Raji (cell line): ENCODE measurements around the gene CRYBB1.

Experiments used
- POLR2A ChIP-seq: IDR thresholded peaks from 2 replicates; pipeline ENCODE4 v1.6.1; 2011; ENCODE audit warnings: low read depth, low read length, control low read depth; ENCODE audit not compliant: insufficient read depth

Gene CRYBB1

DNA sequence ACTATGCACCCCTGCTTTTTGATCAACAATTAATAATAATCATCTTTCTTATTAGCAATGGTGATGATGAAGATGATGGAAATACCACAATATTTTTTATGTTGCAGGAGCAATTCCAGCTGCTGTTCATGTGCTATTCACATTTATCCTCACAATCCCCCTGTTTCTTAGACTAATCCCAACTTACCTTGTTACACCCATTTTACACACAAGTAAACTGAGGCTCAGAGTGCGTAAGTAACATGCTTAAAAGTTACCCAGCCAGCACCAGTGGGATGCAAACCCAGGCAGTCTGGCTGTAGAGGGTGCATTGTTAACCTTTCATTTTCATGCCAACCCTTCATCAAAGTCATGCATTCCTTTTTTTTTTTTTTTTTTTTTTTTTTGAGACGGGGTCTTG is 2.4 kb upstream of the CRYBB1 start:
- no peak for TF ChIP-seq POLR2A

- TF ChIP-seq POLR2A = no peak
Measured at GRCh38 chr22:26619510-26619909, 1.7 kb upstream of the CRYBB1 start.

DNA sequence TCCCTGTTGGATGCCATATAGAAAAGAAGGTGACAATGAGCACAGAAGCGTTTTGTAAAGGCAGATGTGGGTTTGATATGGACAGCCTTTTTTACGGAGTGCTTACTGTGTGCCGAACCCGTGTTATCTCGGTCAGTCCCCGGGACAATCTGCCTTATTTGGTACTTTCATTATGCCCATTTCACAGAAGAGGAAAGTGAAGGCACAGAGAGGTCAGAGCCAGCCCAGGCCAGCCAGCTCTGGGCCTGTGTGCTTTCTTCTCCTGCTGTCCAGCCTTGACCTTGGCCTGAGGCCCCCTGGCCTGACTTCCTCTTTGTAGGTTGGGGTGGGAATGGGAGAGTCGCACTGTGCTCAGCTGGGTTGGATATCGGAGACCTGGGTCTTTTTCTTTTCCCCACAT is 628 bp upstream of the CRYBB1 start:
- TF ChIP-seq POLR2A = no peak

GRCh38 chr22:26616650-26617049 is 1.2 kb downstream of the CRYBB1 start:
- no peak for TF ChIP-seq POLR2A

GRCh38 chr22:26615830-26616435 is 1.9 kb downstream of the CRYBB1 start:
- no peak for TF ChIP-seq POLR2A

DNA sequence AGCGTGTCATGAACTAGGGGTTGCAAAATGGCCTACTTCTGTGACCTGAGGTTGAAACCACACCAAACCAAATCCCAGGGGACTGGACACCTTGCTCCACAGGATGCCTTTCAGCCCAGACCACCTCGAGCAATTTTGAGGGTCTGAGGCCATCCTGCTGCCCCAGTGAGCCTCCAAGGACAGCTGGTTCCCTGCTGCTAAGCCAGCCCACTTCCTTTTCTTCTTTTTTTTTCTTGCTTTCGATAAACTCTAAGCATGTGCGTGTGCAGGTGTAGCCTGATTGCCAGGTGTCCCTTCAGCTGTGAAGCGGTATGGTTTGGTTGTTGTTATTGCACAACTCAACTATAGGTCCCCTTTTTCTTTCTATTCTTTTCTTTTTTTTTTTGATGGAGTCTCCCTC is 2.7 kb downstream of the CRYBB1 start:
- no peak for TF ChIP-seq POLR2A

GRCh38 chr22:26614322-26614721 is 3.5 kb downstream of the CRYBB1 start:
- no peak for TF ChIP-seq POLR2A

DNA sequence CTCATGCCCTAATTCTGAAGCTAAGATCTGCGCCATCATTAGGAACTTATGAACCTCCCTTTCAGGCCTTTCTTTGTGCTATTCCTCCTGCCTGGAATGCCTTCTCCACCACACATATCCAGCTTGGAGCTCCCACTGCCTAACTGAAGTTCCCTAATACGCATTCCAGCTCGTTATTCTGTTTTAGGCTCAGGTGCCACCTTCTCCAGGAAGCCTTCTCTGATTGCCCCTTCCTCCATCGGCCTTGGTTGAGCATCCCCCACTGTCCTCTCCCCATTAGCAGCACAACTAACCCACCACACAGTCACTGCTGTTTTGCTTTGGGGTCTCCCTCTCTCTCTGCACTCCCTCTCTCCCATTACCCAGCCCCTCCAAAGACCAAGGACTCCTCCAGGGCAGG is 5.2 kb downstream of the CRYBB1 start:
- no peak for TF ChIP-seq POLR2A

DNA sequence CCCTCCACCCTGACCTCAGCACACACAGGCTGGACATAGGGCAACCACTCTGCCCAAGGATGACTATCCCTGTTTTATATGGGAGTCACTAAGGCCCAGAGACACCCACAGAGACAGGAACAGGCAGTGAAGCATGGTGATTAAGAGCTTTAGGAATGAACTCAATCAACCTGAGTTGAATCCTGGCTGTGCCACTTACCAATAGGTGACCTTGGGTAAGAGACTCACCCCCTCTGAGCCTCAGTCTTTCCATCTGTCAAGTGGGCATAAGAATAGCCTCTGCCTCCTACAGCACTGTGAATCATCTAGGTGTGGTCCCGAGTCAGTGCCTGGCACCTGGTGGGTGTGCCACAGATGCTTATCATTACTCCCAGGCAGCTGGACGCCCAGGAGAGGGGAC is 6.8 kb downstream of the CRYBB1 start:
- no peak for TF ChIP-seq POLR2A

GRCh38 chr22:26610072-26610958 is 7.5 kb downstream of the CRYBB1 start:
- TF ChIP-seq POLR2A = no peak

DNA sequence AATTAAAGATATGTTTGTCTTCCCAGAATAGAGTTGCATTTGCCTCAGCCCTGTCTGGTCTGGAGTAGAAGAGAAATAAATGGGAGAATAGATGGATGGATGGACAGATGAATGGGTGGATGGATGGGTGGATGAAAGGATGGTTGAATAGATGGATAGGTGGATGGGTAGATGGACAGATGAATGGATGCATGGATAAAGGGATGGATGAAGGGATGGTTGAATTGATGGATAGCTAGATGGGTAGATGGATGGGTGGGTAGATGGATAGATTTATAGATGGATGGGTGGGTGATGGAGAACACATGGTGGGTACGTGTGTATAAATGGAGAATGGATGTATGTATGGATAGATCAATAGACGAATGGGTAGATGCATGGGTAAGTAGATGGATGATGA is 8.5 kb downstream of the CRYBB1 start:
- TF ChIP-seq POLR2A = no peak

DNA sequence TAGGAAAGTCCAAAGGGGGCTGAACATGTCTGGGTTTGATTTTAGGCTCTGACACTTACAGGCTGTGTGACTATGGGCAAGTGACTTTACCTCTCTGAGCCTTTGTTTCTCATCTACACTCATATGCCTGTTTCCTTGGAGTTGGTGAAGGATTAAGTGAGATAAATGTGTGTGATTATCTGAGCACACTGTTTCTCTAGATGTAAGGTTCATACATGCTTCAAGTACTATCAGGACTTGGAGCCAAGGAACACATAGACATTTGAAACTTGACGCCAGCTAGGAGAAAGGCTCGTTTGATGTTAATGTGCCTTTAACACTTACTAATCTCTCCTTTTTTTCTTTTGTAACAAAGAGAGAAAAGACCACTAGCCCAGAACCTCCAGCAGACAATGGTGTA is 9.7 kb downstream of the CRYBB1 start:
- no peak for TF ChIP-seq POLR2A

GRCh38 chr22:26606611-26607010 is 11.2 kb downstream of the CRYBB1 start:
- TF ChIP-seq POLR2A = no peak

- TF ChIP-seq POLR2A = no peak
Measured at GRCh38 chr22:26604368-26604767, 13.5 kb downstream of the CRYBB1 start.

DNA sequence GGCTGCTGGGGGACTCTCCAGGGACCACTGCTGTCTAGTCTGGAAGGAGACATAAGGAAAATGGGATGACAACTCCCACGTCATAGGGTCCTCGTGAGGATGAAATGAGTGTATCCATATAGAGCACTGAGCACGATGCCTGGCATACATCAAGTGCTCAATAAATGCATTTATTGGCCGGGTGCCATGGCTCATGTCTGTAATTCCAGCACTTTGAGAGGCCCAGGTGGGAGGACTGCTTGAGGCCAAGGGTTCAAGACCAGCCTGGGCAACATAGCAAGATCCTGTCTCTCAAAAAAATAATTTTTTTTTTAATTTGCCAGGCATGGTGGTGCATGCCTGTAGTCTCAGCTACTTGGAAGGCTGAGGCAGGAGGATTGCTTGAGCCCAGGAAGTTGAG is 15.7 kb downstream of the CRYBB1 start:
- TF ChIP-seq POLR2A = no peak

DNA sequence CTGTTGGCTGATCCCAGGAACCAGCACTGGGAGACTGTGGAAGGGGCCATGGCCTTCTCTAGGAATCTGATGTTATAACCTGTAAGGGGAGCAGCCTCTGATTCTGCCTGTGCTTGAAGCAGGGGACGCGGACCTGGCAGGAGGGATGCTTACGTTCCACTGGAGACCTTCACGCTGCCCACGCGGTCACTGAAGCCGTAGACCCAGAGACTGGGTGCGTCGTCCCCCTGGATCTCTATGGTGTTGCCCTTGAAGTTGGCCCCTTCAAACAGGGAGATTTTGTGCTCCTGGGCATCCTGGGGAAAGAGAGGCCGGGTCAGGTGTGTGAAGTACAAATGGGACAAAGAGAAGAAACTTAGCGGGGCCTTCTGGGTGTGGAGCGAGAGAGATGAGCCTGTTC is 16.1 kb downstream of the CRYBB1 start:
- no peak for TF ChIP-seq POLR2A
